Mammary epithelial cell (primary cell): ENCODE results near the gene OR5K2.

Source experiments
- CTCF ChIP-seq, 2 donors: IDR thresholded peaks in 1 of 2; conservative IDR thresholded peaks in 1 of 2; 2 replicates each; pipeline ENCODE4 v1.5.1; 2011 to 2012; ENCODE audit warnings: inconsistent platforms in 2 of 2, low read length in 2 of 2, mild to moderate bottlenecking in 2 of 2, control low read depth in 1 of 2, low read depth in 1 of 2; ENCODE audit not compliant: insufficient read depth in 1 of 2; ENCODE audit errors: extremely low read depth in 1 of 2
- EZH2 ChIP-seq: IDR thresholded peaks from 2 replicates; pipeline ENCODE4 v1.6.1; 2012; ENCODE audit warnings: low read length, inconsistent platforms, borderline replicate concordance

GRCh38 chr3:98519351-98519750 is 21.9 kb downstream of the OR5K2 start:
- TF ChIP-seq EZH2 (no peak), CTCF (conservative IDR thresholded peaks at IDR 0.05 in 1 of 2, IDR thresholded peaks at IDR 0.05 in 1 of 2; ENCODE audit: extremely low read depth in 1 of 2, insufficient read depth in 1 of 2, low read depth in 1 of 2, low read length in 2 of 2) (no peak)
